Ascending aorta (tissue), 2 donors: ENCODE data around the gene HSH2D. TPM values are rescaled to one million over a fixed set of nuclear protein-coding genes. Genes with fewer than 3 reads are reported as not detected.

Experiments used
- DNase-seq, 2 donors: peaks; one replicate each; pipeline ENCODE4 v3.0.0-alpha.2; 2019; ENCODE audit warnings: low spot score in 2 of 2
- H3K27ac ChIP-seq, 2 donors: fragments of 200-600 bp; sonication (generic); one replicate each; pipeline ENCODE4 v1.5.1; 2016 to 2017; ENCODE audit warnings: mild to moderate bottlenecking in 1 of 2
- H3K27me3 ChIP-seq: fragments of 200-600 bp; sonication (generic); one replicate; pipeline ENCODE4 v1.5.1; 2017
- H3K36me3 ChIP-seq, 2 donors: fragments of 200-600 bp; sonication (generic); one replicate each; pipeline ENCODE4 v1.5.1; 2016
- H3K4me1 ChIP-seq, 2 donors: fragments of 200-600 bp; sonication (generic); one replicate each; pipeline ENCODE4 v1.5.1; 2016 to 2017; ENCODE audit warnings: mild to moderate bottlenecking in 1 of 2
- H3K4me3 ChIP-seq, 2 donors: fragments of 200-600 bp; sonication (generic); one replicate each; pipeline ENCODE4 v1.5.1; 2016 to 2017; ENCODE audit warnings: mild to moderate bottlenecking in 1 of 2
- H3K9me3 ChIP-seq, 2 donors: fragments of 200-600 bp; sonication (generic); one replicate each; pipeline ENCODE4 v1.5.1; 2016
- intact Hi-C: fragments of 100-400 bp; cut with DNase I; formaldehyde crosslinking; loops from one replicate; pipeline ENCODE4 v1.15.1; 2023
- total RNA-seq: library from RNA; depleted of rRNA; stranded (reverse); fragments of >200 nt; gene quantifications from one replicate; pipeline ENCODE4 v1.1.0, GENCODE V29; 2016
- TF ChIP-seq, protein P1 (sequence below), 3 experiments: fragments of 200-600 bp in 2 of 3; fragments of 450-650 bp in 1 of 3; sonication (generic) in 2 of 3; IDR thresholded peaks; one replicate each; pipeline ENCODE4 v1.5.1; 2016 to 2019; ENCODE audit warnings: antibody characterized with exemption in 3 of 3, mild to moderate bottlenecking in 1 of 3, moderate library complexity in 1 of 3

Gene HSH2D
- total RNA-seq, 1 donor from 2014 or later: not detected

DNA sequence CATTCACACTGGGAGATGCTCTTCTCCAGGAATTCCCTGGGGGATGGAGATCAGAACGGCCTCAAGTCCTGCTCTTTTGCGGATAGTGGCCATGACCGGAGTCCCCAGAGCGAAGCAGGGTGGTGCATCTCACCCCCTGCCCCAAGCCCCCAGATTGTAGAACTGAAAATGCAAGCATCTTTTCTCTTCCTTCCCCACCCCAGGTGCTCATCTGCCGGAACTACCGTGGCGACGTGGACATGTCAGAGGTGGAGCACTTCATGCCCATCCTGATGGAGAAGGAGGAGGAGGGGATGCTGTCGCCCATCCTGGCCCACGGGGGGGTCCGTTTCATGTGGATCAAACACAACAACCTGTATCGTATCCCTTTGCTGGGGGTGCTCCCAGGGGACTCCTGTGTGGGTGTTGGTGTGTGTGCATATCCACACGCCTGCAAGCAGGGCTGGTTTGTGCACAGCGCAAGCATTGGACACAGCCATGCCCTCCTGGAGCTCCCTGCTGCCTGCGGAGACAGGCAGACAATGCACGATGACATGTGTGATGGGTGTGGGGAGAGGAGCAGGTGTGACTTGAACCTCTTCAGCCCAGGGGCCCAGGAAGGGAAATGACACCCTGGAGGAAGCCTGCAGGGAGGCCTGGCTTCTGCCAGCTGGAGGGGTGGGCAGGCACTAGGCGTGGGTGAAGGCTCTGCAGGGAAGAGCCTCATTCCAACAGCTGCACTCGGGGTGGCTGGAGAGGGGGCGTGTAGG is 59.9 kb downstream of the HSH2D start:
- intact Hi-C loops: no loop called here
- H3K27ac ChIP-seq: no peak overlapping the region
- H3K27me3 ChIP-seq: no peaks in the 10 kb centered on the region
- H3K9me3 ChIP-seq: no peaks in the 10 kb centered on the region
- H3K4me3 ChIP-seq: no peak overlapping the region
- no peak for DNase-seq
- H3K36me3 ChIP-seq: peaks cover 63 to 74% of the 10 kb centered on the region in 2 donors
- TF ChIP-seq, protein P1, sequence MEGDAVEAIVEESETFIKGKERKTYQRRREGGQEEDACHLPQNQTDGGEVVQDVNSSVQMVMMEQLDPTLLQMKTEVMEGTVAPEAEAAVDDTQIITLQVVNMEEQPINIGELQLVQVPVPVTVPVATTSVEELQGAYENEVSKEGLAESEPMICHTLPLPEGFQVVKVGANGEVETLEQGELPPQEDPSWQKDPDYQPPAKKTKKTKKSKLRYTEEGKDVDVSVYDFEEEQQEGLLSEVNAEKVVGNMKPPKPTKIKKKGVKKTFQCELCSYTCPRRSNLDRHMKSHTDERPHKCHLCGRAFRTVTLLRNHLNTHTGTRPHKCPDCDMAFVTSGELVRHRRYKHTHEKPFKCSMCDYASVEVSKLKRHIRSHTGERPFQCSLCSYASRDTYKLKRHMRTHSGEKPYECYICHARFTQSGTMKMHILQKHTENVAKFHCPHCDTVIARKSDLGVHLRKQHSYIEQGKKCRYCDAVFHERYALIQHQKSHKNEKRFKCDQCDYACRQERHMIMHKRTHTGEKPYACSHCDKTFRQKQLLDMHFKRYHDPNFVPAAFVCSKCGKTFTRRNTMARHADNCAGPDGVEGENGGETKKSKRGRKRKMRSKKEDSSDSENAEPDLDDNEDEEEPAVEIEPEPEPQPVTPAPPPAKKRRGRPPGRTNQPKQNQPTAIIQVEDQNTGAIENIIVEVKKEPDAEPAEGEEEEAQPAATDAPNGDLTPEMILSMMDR (IDR thresholded peaks at IDR 0.05): no peak
- peaks cover 0 to 18% of the 10 kb centered on the region in 2 donors for H3K4me1 ChIP-seq

DNA sequence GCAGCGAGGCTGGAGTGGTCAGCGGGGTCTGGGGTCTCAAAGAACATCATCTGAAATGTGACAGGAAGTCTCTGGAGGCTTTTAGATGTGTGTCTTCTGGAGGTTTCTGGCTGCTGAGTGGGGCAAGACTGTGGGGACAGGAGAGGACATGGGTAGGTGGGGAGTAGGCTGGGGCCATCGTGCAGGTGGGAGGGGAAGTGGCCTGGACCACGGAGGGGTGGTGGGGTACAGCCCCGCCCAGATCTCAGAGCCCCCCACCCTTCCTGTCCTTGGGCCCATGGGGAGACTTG is 60.5 kb downstream of the HSH2D start:
- DNase-seq: no peak
- no peak overlapping the region for H3K27ac ChIP-seq
- H3K27me3 ChIP-seq: no peaks in the 10 kb centered on the region
- intact Hi-C loops: no loop called here
- peaks cover 68 to 79% of the 10 kb centered on the region in 2 donors for H3K36me3 ChIP-seq
- no peaks in the 10 kb centered on the region for H3K9me3 ChIP-seq
- TF ChIP-seq, protein P1 (IDR thresholded peaks at IDR 0.05): no peak
- H3K4me3 ChIP-seq: no peak overlapping the region
- H3K4me1 ChIP-seq: peaks cover 0 to 13% of the 10 kb centered on the region in 2 donors

DNA sequence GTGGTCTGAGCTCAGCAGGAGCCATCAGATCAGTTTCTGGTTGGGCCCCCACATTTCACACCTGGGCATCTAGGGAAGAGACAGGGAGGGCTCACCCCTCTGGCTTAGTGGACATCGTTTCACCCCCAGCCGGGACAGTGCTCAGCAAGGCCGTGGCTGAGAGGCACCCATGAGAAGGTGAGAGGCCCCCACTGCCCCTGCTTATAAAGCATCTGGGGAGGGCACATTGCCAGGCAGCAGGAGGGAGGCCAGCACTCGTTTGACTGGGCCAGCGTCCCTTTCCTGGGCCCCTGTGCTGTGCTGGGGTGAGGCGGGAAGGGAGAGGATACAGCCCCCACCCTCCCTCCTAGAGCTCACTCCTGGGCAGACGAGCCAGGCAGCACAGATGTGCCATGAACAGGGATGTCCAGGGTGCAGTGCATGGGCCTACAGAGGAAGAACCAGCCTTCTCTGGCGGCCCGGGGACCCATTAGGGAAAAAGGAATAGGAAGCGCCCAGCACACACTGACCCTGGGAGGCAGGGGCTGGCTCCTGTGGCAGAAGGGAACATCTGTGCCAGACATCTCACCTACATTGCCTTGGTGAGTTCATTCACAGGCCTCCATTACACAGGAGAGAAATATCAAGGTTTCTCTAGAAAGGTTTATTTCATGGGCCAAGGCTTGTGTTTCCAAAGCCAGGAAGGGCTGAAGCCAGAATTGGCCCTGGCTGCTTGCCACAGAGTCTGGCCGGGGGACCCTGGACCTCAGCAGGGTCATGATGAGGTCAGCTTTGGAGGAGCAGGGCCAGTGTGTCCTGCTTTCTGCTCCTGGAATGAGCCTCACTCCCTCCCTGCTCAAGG is 61.9 kb downstream of the HSH2D start:
- Histone ChIP-seq H3K27me3 (no peaks in the 10 kb centered on the region), H3K36me3 (peaks cover 77 to 89% of the 10 kb centered on the region in 2 donors), H3K4me1 (peaks cover 0 to 3% of the 10 kb centered on the region in 2 donors), H3K27ac (no peak overlapping the region), H3K4me3 (no peak overlapping the region), H3K9me3 (no peaks in the 10 kb centered on the region)
- intact Hi-C loops: no loop called here
- no peak for DNase-seq
- TF ChIP-seq, protein P1 (IDR thresholded peaks at IDR 0.05): no peak

DNA sequence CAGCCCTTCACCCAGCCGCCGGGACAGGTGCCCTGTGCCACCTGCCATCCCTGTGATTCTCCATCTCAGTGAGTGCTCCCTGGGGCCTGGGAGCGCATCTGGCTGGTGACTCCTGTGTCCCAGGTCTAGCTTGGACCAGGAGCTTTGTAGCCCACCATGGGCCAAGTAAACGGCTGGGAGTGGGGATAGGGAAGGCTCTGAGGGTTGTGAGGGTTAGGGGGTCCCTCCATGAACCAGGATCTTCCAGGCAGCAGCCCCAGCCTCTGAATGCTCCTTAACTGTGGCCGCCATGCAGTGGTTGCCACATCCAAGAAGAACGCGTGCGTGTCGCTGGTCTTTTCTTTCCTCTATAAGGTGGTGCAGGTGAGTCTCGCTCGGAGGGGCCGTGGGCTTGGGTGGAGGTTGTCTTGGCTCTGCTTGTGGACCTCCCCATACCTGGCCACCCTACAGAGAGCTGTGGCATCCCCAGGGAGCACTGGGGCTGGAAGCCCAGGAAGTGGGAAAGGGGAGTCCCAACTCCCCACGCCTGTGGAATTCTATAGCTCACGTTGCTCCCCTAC is 62.6 kb downstream of the HSH2D start:
- no peaks in the 10 kb centered on the region for H3K4me1 ChIP-seq
- intact Hi-C loops: no loop called here
- H3K27ac ChIP-seq: no peak overlapping the region
- no peak for DNase-seq
- no peaks in the 10 kb centered on the region for H3K27me3 ChIP-seq
- no peaks in the 10 kb centered on the region for H3K9me3 ChIP-seq
- no peak overlapping the region for H3K4me3 ChIP-seq
- TF ChIP-seq, protein P1 (IDR thresholded peaks at IDR 0.05): no peak
- peaks cover 80 to 90% of the 10 kb centered on the region in 2 donors for H3K36me3 ChIP-seq

DNA sequence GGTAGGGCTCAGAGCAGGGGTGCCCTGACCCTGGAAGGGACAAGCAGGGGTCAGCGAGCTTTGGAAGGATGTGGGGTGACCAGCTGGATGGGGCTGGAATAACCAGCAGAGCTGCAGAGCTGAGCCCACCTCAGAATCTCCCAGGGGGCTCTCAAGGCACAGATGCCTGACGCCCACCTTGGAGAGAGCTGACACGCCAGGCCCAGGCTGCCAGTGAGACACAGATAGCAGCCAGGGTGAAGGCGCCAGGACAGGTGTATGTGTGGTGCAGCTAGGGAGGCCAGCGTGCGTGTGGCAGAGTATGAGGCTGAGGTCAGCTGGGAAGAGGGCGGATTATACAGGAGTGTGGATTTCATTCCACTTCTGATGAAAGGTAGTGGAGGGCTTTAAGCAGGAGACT is 63.2 kb downstream of the HSH2D start:
- intact Hi-C loops: no loop called here
- TF ChIP-seq, protein P1 (IDR thresholded peaks at IDR 0.05): no peak
- no peak for DNase-seq

More for the DNA sequence above, 63.2 kb downstream of the HSH2D start:
- Histone ChIP-seq H3K4me3 (no peak overlapping the region), H3K36me3 (peaks cover 83 to 95% of the 10 kb centered on the region in 2 donors), H3K9me3 (no peaks in the 10 kb centered on the region), H3K27ac (no peak overlapping the region), H3K4me1 (no peaks in the 10 kb centered on the region), H3K27me3 (no peaks in the 10 kb centered on the region)
